Hepatocyte (in vitro differentiated cells): ENCODE results near the gene CHMP6. TPM values are rescaled to one million over a fixed set of nuclear protein-coding genes. Genes with fewer than 3 reads are reported as not detected.

ENCODE experiments used
- DNase-seq: peaks from one replicate; pipeline ENCODE4 v3.0.0-alpha.2; 2016; ENCODE audit warnings: low spot score
- H2AFZ ChIP-seq: fragments of 200-600 bp; sonication (generic); 2 replicates; pipeline ENCODE4 v1.6.0; 2016; ENCODE audit warnings: antibody characterized with exemption, mild to moderate bottlenecking
- H3K27ac ChIP-seq: fragments of 200-600 bp; sonication (generic); 2 replicates; pipeline ENCODE4 v1.5.1; 2016; ENCODE audit warnings: mild to moderate bottlenecking
- H3K27me3 ChIP-seq: fragments of 200-600 bp; sonication (generic); 2 replicates; pipeline ENCODE4 v1.6.1; 2016
- H3K36me3 ChIP-seq: fragments of 200-600 bp; sonication (generic); replicated peaks from 2 replicates; pipeline ENCODE4 v1.5.1; 2016; ENCODE audit warnings: low read depth; ENCODE audit not compliant: insufficient read depth
- H3K4me1 ChIP-seq: fragments of 200-600 bp; sonication (generic); 2 replicates; pipeline ENCODE4 v1.5.1; 2016; ENCODE audit warnings: mild to moderate bottlenecking, moderate library complexity; ENCODE audit not compliant: insufficient read depth
- H3K4me2 ChIP-seq: fragments of 200-600 bp; sonication (generic); 2 replicates; pipeline ENCODE4 v1.6.0; 2016
- H3K4me3 ChIP-seq: fragments of 200-600 bp; sonication (generic); 2 replicates; pipeline ENCODE4 v1.5.1; 2016; ENCODE audit warnings: mild to moderate bottlenecking
- H3K79me2 ChIP-seq: fragments of 200-600 bp; sonication (generic); 2 replicates; pipeline ENCODE4 v1.6.0; 2017; ENCODE audit warnings: mild to moderate bottlenecking
- H3K9me2 ChIP-seq: fragments of 200-600 bp; sonication (generic); replicated peaks from 2 replicates; pipeline ENCODE4 v1.6.0; 2017; ENCODE audit warnings: mild to moderate bottlenecking; ENCODE audit not compliant: insufficient read depth
- H3K9me3 ChIP-seq: fragments of 200-600 bp; sonication (generic); 2 replicates; pipeline ENCODE4 v1.5.1; 2016; ENCODE audit warnings: low read depth, mild to moderate bottlenecking
- H4K20me1 ChIP-seq: fragments of 200-600 bp; sonication (generic); 2 replicates; pipeline ENCODE4 v1.6.0; 2016; ENCODE audit warnings: mild to moderate bottlenecking; ENCODE audit not compliant: insufficient read depth, poor library complexity, severe bottlenecking
- EZH2 ChIP-seq: fragments of 200-600 bp; sonication (generic); IDR thresholded peaks from 2 replicates; pipeline ENCODE4 v1.6.1; 2016; ENCODE audit warnings: antibody characterized with exemption, mild to moderate bottlenecking, borderline replicate concordance
- EZH2phosphoT487 ChIP-seq: fragments of 200-600 bp; sonication (generic); IDR thresholded peaks from one replicate; pipeline ENCODE4 v1.6.1; 2018; ENCODE audit warnings: antibody characterized with exemption, mild to moderate bottlenecking, low read depth, moderate library complexity; ENCODE audit not compliant: unreplicated experiment, severe bottlenecking
- WGBS: methylation state at CpG from one replicate; pipeline ENCODE4 v1.1.6; 2016; ENCODE audit warnings: low lambda C conversion rate; ENCODE audit errors: missing lambda C conversion rate; 5-methylcytosine and 5-hydroxymethylcytosine counted together
- polyA plus RNA-seq: library from polyadenylated mRNA; unstranded; fragments of >200 nt; fragmentation: Nextera tagmentation; extraction: Ambion mirVana; gene quantifications from 2 replicates; pipeline ENCODE4 v1.2.1, GENCODE V29; 2016
- total RNA-seq: library from RNA; depleted of rRNA; stranded (reverse); fragments of >200 nt; gene quantifications from 2 replicates; pipeline ENCODE4 v1.2.3, GENCODE V29; 2014
- TF ChIP-seq, protein P1 (sequence below): fragments of 200-600 bp; sonication (generic); IDR thresholded peaks from 2 replicates; pipeline ENCODE4 v1.5.1; 2016; ENCODE audit warnings: antibody characterized with exemption, mild to moderate bottlenecking; ENCODE audit not compliant: poor library complexity

The CHMP6 gene
- total and polyA plus RNA-seq, 2 experiments from 2014 or later, result 16.9 to 38.3 TPM

DNA sequence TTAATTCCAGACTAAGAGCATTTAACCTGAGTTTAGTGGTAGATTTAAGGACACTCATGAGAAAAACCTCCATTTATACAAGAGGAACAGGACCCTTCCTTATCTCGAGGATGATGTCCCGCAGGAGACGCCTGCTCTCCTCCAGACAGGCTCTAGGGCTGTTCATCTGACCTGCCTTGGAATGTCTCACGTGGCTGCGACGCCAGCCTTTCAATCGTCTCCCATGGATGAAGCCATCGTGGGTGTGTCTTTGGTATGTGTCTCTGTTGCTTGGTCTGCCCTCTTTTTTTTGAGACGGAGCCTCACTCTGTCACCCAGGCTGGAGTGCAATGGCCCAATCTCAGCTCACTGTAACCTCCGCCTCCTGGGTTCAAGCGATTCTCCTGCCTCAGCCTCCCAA, 16.5 kb downstream of the CHMP6 start:
- Histone ChIP-seq H3K9me3 (no peaks in the 10 kb centered on the region), H3K9me2 (no peaks in the 10 kb centered on the region), H3K4me1 (peaks cover 9% of the 10 kb centered on the region), H3K4me2 (no peak overlapping the region), H3K36me3 (no peaks in the 10 kb centered on the region), H3K27ac (no peak overlapping the region), H4K20me1 (no peaks in the 10 kb centered on the region), H2AFZ (no peak overlapping the region), H3K27me3 (peaks cover 35% of the 10 kb centered on the region), H3K79me2 (no peaks in the 10 kb centered on the region), H3K4me3 (no peak overlapping the region)
- no peak for TF ChIP-seq EZH2
- TF ChIP-seq, protein P1, sequence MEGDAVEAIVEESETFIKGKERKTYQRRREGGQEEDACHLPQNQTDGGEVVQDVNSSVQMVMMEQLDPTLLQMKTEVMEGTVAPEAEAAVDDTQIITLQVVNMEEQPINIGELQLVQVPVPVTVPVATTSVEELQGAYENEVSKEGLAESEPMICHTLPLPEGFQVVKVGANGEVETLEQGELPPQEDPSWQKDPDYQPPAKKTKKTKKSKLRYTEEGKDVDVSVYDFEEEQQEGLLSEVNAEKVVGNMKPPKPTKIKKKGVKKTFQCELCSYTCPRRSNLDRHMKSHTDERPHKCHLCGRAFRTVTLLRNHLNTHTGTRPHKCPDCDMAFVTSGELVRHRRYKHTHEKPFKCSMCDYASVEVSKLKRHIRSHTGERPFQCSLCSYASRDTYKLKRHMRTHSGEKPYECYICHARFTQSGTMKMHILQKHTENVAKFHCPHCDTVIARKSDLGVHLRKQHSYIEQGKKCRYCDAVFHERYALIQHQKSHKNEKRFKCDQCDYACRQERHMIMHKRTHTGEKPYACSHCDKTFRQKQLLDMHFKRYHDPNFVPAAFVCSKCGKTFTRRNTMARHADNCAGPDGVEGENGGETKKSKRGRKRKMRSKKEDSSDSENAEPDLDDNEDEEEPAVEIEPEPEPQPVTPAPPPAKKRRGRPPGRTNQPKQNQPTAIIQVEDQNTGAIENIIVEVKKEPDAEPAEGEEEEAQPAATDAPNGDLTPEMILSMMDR, result no peak
- 81% methylated on average over 11 of the region's 11 CpGs for WGBS
- DNase-seq, result no peak

DNA sequence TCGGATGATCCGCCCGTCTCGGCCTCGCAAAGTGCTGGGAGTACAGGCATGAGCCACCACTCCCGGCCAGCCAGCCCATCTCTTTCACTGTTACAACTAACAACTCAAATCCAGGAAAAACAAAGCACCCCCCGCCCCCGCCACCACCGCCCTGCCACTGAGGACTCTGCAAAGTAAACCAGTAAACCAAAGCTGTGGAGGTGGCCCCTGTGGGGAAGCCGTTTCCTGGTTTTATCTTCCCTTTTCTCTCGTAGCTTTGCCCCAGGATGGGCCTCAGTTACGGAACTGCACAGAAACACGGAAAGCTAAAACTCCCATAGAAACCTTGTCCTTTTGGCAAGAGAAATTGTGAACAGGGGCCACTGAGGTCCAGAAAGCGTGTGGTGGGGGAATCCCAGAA, 17.5 kb downstream of the CHMP6 start:
- Histone ChIP-seq H3K4me3 (no peak overlapping the region), H3K4me2 (no peak overlapping the region), H3K9me3 (no peaks in the 10 kb centered on the region), H3K27me3 (peaks cover 26% of the 10 kb centered on the region), H3K27ac (no peak overlapping the region), H2AFZ (no peak overlapping the region), H3K36me3 (no peaks in the 10 kb centered on the region), H3K4me1 (peaks cover 6% of the 10 kb centered on the region), H3K9me2 (no peaks in the 10 kb centered on the region), H3K79me2 (no peaks in the 10 kb centered on the region), H4K20me1 (no peaks in the 10 kb centered on the region)
- TF ChIP-seq EZH2phosphoT487 (no peak), EZH2 (no peak)
- TF ChIP-seq, protein P1, result no peak
- no peak for DNase-seq
- 83% methylated on average over 14 of the region's 14 CpGs for WGBS

DNA sequence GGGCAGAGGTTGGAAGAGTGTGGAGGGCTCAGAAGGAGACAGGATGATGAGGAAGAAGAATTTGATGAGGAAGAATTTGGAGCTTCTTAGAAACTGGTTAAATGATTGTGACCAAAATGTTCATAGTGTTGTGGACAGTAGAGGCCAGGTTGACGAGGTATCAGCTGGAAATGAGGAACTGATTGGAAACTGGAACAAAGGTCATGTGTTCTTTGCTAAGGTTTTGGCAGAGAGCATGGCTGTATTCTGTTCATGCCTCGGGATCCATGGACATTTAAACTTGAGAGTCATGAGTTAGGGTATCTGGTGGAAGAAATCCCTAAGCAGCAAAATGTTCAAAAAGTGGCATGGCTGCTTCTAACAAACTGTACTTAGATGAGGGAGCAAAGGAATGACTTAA, 19.3 kb downstream of the CHMP6 start:
- DNase-seq, result no peak
- H2AFZ ChIP-seq, result no peak overlapping the region
- WGBS, result 78% methylated on average over 2 of the region's 2 CpGs
- H3K27ac ChIP-seq, result no peak overlapping the region
- H3K4me3 ChIP-seq, result no peak overlapping the region
- no peaks in the 10 kb centered on the region for H3K9me2 ChIP-seq
- H4K20me1 ChIP-seq, result no peaks in the 10 kb centered on the region
- no peaks in the 10 kb centered on the region for H3K4me1 ChIP-seq
- H3K79me2 ChIP-seq, result no peaks in the 10 kb centered on the region
- no peaks in the 10 kb centered on the region for H3K9me3 ChIP-seq
- TF ChIP-seq EZH2 (no peak), EZH2phosphoT487 (no peak)
- TF ChIP-seq, protein P1, result no peak
- no peaks in the 10 kb centered on the region for H3K36me3 ChIP-seq
- H3K4me2 ChIP-seq, result no peak overlapping the region
- peaks cover 14% of the 10 kb centered on the region for H3K27me3 ChIP-seq

DNA sequence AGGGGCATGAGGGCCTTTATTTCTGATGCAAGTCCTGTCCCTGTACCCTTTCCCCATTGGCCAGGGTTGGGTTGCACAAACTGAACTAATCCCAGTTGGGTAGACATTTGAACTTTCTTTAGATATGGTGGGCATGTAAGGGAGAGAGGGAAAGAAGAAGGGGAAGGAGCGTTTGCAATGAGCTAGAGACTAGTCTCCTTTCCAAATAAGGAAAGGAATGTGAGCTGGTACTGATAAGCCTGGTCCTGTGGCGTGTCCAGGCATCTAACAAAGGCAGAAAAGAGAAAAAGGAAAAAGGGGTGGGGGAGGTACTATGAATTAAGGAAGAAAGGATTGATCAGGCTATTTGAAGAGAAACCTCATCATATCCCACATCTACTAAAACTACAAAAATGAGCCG, 20.3 kb downstream of the CHMP6 start:
- no peak for TF ChIP-seq EZH2
- TF ChIP-seq EZH2phosphoT487, result no peak
- TF ChIP-seq, protein P1, result no peak
- Histone ChIP-seq H3K27me3 (peaks cover 6% of the 10 kb centered on the region), H3K9me2 (no peaks in the 10 kb centered on the region), H2AFZ (no peak overlapping the region), H4K20me1 (no peaks in the 10 kb centered on the region), H3K9me3 (no peaks in the 10 kb centered on the region), H3K79me2 (no peaks in the 10 kb centered on the region), H3K4me3 (no peak overlapping the region), H3K4me1 (no peaks in the 10 kb centered on the region), H3K4me2 (no peak overlapping the region), H3K36me3 (no peaks in the 10 kb centered on the region), H3K27ac (peak overlapping the region; percentile 44)
- peak; percentile 4 for DNase-seq
- WGBS, result 38% methylated on average over 3 of the region's 3 CpGs
